ENCODE data around the gene RXRA. TPM values are rescaled to one million over a fixed set of nuclear protein-coding genes. Genes with fewer than 3 reads are reported as not detected.

The RXRA gene
- total RNA-seq, 1 experiment from 2014 or later = 31.6 TPM

- Histone ChIP-seq H3K9me3 (ENCODE audit: control insufficient read depth, insufficient read depth, low read depth, low read length) (no peaks in the 10 kb centered on the region), H3K4me3 (ENCODE audit: low read depth in 2 of 2, low read length in 2 of 2) (no peak overlapping the region), H3K36me3 (ENCODE audit: control insufficient read depth, insufficient read depth, low read length) (no peaks in the 10 kb centered on the region), H3K27me3 (ENCODE audit: control insufficient read depth, insufficient read depth, low read length) (no peaks in the 10 kb centered on the region), H3K4me1 (ENCODE audit: control insufficient read depth, insufficient read depth, low read length) (peaks cover 21% of the 10 kb centered on the region), H3K27ac (ENCODE audit: low read length) (no peak overlapping the region)
- TF ChIP-seq REST (IDR thresholded peaks at IDR 0.05; ENCODE audit: insufficient read depth in 1 of 2, low read depth in 2 of 2, low read length in 1 of 2) = no peak
- no peak for TF ChIP-seq TCF7L2 (IDR thresholded peaks at IDR 0.05; ENCODE audit: low read depth, low read length)
- TF ChIP-seq SIN3A (IDR thresholded peaks at IDR 0.05; ENCODE audit: borderline replicate concordance, insufficient read depth, low read depth, low read length) = no peak
- no peak for TF ChIP-seq CTCF (IDR thresholded peaks at IDR 0.05)
- no peak for TF ChIP-seq POLR2AphosphoS5 (IDR thresholded peaks at IDR 0.05; ENCODE audit: low read depth, low read length)
- no TSS peak for BruUV-seq (replicated peaks)
- no peak for ATAC-seq
- intact Hi-C loops (cut with micrococcal nuclease; ENCODE audit: unreplicated experiment) = no loop called here
- ChIA-PET CTCF (no interaction called here), POLR2A (no interaction called here)
- DNase-seq (ENCODE audit: low read depth, low spot score) = no peak
- in situ Hi-C loops (cut with HindIII; ENCODE audit: low pct_unique_long_range_greater_than_20kb, low sequenced_read_pairs) = no loop called here
Measured at GRCh38 chr9:134341306-134341705, 15.1 kb downstream of the RXRA start.

GRCh38 chr9:134341929-134342745 is 15.9 kb downstream of the RXRA start:
- POLR2A ChIA-PET = interaction anchor here (0.6 kb wide), 1 partner anchor 15 kb away, joined by 3 read pairs; no protein-coding TSS in a partner anchor

More at GRCh38 chr9:134341929-134342745, 15.9 kb downstream of the RXRA start:
- TF ChIP-seq POLR2AphosphoS5 (IDR thresholded peaks at IDR 0.05; ENCODE audit: low read depth, low read length) (no peak), CTCF (IDR thresholded peaks at IDR 0.05) (no peak), TCF7L2 (IDR thresholded peaks at IDR 0.05; ENCODE audit: low read depth, low read length) (no peak), SIN3A (IDR thresholded peaks at IDR 0.05; ENCODE audit: borderline replicate concordance, insufficient read depth, low read depth, low read length) (no peak), REST (IDR thresholded peaks at IDR 0.05; ENCODE audit: insufficient read depth in 1 of 2, low read depth in 2 of 2, low read length in 1 of 2) (no peak)
- no TSS peak for BruUV-seq (replicated peaks)
- ATAC-seq (no peak), DNase-seq (ENCODE audit: low read depth, low spot score) (no peak)
- no peak overlapping the region for H3K4me3 ChIP-seq (ENCODE audit: low read depth in 2 of 2, low read length in 2 of 2)
- no peaks in the 10 kb centered on the region for H3K9me3 ChIP-seq (ENCODE audit: control insufficient read depth, insufficient read depth, low read depth, low read length)
- CTCF ChIA-PET = no interaction called here
- in situ Hi-C loops (cut with HindIII; ENCODE audit: low pct_unique_long_range_greater_than_20kb, low sequenced_read_pairs) = no loop called here
- peaks cover 21% of the 10 kb centered on the region for H3K4me1 ChIP-seq (ENCODE audit: control insufficient read depth, insufficient read depth, low read length)
- H3K27me3 ChIP-seq (ENCODE audit: control insufficient read depth, insufficient read depth, low read length) = no peaks in the 10 kb centered on the region
- no peak overlapping the region for H3K27ac ChIP-seq (ENCODE audit: low read length)
- H3K36me3 ChIP-seq (ENCODE audit: control insufficient read depth, insufficient read depth, low read length) = no peaks in the 10 kb centered on the region
- intact Hi-C loops (cut with micrococcal nuclease; ENCODE audit: unreplicated experiment) = no loop called here

Data from Panc1 (cell line).